GM19099 (cell line): ENCODE measurements around the gene ANOS1.

ENCODE experiments used
- POLR2A ChIP-seq: IDR thresholded peaks from 3 replicates; pipeline ENCODE4 v1.6.1; 2011; ENCODE audit warnings: low read depth; ENCODE audit not compliant: insufficient read length; ENCODE audit errors: extremely low read depth

ANOS1 gene, protein sequence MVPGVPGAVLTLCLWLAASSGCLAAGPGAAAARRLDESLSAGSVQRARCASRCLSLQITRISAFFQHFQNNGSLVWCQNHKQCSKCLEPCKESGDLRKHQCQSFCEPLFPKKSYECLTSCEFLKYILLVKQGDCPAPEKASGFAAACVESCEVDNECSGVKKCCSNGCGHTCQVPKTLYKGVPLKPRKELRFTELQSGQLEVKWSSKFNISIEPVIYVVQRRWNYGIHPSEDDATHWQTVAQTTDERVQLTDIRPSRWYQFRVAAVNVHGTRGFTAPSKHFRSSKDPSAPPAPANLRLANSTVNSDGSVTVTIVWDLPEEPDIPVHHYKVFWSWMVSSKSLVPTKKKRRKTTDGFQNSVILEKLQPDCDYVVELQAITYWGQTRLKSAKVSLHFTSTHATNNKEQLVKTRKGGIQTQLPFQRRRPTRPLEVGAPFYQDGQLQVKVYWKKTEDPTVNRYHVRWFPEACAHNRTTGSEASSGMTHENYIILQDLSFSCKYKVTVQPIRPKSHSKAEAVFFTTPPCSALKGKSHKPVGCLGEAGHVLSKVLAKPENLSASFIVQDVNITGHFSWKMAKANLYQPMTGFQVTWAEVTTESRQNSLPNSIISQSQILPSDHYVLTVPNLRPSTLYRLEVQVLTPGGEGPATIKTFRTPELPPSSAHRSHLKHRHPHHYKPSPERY

DNA sequence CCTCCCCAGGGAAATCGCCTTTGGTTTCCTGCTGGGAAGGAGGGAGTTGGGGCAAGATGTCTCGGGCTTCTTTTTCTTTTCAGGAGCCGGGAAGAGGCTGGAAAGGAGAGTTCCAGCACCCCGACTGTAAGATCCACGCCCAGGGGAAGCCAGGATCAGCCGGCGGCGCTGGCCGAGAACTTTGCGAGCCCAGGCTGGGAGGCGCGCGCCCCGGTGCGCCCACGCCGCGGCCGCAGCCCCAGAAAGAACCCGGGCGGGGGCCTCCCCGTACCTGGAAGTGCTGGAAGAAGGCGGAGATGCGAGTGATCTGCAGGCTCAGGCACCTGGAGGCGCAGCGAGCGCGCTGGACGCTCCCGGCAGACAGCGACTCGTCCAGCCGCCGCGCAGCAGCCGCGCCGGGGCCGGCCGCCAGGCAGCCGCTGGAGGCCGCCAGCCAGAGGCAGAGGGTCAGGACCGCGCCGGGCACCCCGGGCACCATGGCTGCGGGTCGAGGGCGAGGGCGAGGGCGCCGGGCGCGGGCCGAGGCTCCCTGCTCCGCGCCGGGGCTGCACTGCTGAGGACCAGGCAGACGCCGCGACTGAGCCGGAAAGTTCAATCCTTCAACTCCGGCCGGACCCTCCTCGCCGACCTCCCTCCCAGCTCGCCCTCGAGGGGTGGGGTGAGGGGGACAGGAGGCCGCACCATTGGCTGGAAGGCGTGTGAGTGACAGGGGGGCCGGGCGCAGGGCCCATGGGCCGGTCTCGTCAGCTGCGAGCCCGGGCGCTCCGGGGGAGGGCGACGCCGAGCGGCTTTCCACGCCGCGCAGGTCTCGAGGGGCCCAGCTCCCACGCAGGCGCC lies at the start of gene ANOS1:
Gene ANOS1 (minus strand): TSS at position 579 of the 837 bp plus-strand sequence. CDS start 101 bp downstream, at position 478.
- no peak for TF ChIP-seq POLR2A

DNA sequence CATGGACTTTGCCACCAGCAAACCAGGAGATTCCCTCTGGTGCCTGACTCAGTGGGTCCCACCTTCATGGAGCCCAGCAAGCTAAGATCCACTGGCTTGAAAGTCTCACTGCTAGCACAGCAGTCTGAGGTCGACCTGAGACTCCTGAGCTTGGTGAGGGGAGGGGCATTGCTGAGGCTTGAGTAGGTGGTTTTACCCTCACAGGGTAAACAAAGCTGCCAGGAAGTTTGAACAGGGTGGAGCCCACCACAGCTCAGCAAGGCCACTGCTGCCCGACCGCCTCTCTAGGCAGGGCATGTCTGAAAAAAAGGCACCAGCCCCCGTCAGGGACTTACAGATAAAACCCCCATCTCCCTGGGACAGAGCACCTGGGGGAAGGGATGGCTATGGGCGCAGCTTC lies 41.2 kb upstream of the ANOS1 start:
- TF ChIP-seq POLR2A, result no peak

DNA sequence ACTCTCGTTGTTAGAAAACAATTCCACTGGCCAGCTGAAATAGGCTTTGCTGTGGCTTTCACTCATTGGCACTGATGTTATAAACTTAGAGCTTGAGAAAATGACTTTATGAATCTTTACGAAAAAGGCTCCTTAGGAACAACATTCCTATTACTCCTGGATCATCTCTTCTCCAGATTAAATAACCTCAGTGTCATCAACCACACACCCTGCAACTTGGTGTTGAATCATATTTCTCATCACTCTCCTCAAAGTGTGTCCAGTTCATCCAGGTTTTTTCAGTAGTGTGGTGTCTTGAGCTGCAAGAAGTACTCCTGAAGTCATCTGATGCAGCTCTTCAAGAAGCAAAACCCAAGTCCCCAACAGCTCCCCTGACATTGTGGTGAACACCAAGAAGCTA lies 28.1 kb upstream of the ANOS1 start:
- TF ChIP-seq POLR2A, result no peak

DNA sequence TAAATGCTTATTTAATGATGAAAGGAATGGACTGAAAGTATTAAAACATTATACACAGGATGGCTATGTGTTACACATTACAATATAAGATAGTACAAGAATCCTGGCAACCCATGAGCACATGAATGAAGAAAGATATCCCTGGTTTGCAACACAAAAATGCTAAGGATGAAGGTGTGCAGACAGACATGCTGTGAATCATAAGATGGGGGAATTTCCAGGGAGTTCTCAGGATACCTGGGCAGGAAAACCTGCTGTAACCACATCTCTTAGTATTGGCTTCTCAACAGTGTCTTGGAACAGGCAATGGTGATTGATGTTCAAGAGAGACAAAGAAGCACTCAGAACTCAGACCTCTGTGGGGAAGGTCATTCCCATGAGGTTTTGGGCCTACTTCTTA lies 23.9 kb upstream of the ANOS1 start:
- no peak for TF ChIP-seq POLR2A

DNA sequence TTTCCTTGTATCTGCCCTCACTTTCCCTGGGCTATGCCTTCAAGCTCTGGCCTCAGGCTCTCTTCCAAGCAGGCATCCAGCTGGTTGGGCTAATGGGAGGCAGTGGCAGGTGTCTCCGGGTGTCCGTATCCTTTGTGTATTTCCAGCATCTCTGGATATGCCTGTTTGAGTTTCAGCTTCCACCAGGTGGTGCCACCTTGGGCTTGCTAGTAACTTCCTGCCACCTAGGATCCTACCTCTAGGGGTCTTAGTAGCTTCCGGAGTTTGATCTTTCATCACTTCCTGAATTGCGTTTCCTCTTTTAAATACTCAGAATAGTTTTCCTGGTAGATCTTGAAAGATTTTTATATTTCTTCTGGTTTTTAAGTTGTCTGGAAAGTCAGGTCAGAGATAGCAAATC lies 23.2 kb upstream of the ANOS1 start:
- no peak for TF ChIP-seq POLR2A

DNA sequence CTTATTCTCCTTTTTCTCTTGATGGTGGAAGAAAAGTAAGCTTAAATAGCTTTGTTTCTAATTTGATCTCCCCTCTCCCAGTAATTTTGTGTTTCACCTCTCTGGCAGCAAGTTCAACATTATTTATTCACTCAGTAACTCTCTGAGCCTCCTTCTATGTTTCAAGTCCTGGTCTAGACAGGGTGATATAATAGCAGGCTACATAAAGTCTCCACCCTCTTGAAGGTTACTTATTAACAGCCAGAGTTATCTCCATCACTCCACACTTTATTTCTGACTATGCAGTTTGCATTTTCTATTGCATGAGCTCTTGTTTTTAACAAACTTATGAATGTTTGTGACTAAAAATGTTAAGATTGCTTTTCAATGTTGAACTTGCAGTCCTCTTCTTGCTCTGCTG lies 17.8 kb upstream of the ANOS1 start:
- TF ChIP-seq POLR2A, result no peak

DNA sequence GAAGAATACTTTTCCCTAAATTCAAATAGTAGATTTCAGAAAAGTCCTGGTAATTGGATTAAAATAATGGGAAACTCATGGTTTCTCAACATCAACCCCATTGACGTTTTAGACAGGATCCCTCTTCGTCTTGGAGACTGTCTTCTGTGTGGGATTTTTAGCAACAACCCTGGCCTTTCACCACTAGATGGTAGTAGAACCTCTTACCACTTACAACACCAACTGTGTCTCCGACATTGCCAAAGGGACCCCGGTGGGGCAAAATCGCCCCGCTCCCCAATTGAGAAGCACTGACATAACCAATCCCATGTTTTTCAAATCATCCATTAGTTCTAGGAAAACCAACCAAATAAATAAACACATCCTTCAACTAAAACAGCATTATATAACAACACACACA lies 16.9 kb upstream of the ANOS1 start:
- TF ChIP-seq POLR2A, result no peak

DNA sequence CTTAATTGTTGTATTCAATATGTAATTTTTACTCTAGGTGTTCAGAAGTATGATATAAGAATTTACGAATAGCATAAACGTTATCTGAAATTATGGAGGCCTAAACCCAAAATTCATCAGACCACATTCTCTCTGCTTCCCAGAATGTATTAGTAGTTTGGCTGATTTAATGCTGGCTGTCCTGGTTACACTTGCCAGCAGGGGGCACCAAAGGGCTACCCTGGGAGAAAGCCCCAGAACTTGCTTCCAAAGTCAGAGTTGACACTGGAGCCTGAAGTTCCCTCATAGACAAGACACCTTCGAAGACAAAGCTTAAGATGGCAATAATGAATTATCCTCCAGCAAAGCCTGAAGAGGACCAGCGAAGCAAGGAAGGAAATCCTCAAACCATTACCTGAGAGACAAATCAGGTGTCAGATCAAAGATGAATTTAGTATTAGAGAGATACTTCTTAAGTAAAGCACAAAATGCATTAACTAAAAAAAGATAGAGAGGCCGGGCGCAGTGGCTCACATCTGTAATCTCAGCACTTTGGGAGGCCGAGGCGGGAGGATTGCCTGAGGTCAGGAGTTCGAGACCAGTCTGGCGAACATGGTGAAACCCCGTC lies 11.3 kb upstream of the ANOS1 start:
- TF ChIP-seq POLR2A, result no peak

DNA sequence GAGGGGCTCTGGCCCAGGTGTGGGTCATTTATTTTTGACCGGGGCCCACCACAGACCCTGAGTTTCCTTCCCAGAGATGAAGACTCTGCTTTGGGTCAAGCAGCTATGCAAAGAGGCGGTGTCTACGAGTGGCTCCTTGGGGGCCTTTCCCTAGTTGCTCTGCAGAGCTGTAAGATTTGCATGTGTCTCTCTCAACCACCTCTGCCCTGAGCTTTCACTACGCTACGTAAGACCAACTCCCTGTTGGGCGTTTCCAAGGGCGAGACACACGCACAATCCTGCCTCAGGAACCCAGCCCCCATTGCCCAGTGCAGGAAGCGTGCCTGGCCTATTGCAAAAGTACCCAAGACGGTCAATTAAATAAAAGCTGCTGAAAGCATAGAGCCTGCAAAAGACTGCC lies 10.0 kb upstream of the ANOS1 start:
- no peak for TF ChIP-seq POLR2A

DNA sequence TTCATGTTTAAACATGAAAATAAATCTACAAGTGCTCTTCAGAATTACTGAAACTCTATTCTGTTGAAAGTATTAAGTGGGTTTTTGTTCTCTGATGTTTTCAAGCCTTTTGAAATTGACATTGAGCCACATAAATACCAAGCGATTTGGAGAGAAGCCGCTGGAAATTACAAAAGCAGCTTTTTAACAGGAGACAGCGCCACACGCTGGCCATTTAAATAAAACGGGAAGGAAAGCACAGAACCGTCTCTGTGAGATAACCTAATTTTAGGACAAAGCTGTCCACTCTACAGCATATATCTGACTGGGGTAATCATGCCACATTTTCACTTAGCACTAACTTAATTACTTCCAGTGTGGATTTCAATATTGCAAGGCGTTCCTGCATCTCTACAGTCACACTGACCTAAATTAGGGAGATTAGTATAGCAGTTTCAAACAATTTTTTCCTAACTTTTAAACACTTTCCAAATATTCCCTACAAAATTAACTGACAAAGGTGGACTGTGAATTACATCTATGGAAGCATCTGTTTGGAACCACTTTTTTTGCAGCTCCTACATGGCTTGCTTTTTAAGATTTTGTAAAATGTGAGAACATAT lies 6.8 kb upstream of the ANOS1 start:
- no peak for TF ChIP-seq POLR2A

DNA sequence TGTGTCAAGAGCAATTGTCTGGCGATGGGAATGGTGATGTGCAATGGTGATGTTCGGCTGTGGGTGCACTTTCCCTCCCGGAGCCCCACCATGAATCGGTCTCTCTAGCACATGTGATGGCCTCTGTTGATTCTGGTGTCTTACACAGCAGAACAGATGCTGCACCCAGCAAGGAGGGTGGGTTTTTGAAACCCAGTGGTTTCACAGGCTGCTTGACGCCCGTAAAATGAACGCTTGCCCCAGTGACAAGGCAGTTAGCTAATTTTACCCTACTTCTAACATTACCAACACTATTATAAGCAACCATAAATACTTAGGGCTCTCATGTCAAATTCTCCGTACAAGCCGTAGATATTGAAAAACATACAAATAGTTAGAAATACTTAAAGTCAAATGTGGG lies 5.9 kb upstream of the ANOS1 start:
- no peak for TF ChIP-seq POLR2A

DNA sequence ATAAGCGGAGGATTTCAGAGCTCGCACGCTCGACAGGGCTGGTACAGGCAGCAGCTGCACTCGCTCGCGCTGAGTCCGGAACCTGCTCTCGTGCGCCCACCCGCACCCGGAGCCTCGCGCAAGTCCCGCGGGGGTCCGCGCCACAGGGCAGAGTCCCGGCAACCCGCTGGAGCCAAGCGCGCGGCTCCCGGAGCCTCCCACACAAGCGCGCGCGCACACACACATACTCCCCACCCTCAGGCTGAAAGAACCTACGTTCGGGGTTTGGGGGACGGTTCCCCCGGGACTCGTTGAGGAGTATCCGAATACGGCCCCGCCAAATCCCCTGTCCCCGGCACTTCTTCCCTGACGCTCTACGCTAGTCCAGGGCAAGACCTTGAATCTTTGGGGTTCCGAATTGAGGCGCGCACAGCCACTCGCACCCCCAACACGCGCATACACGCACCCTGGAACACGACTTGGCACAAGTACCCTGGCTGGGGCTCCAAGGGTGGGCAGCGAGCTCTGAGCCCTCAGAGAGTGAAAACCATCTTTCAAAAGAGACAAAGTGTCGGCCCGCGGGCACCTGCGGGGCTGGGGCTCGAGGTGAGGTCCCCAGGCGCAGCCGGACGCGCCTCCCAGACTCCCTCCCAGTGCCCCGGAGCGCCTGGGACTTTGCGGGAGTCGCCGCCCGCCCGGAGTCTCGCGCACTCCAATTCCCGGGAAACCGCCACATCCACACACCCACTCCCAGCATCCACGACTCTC lies 952 bp downstream of the ANOS1 start:
- TF ChIP-seq POLR2A, result no peak

DNA sequence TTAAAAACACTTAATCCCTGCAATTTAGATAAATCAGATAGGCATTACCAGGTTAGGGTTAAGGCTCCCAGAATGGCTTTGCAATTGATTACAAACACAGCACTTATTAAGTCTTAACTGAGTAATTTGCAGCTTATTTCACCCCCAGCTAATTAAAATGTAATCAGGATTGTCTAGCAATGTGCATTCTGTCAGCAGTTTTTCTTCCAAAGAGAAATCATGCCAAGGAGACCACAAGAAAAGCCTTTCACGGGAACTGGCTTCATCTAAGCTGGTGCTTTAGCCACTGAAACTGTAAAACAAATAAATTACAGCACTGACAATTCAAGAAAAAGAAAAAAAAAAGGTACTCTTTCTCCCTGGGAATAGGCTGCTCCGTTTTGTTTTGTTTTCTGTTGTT lies 2.1 kb downstream of the ANOS1 start:
- no peak for TF ChIP-seq POLR2A

DNA sequence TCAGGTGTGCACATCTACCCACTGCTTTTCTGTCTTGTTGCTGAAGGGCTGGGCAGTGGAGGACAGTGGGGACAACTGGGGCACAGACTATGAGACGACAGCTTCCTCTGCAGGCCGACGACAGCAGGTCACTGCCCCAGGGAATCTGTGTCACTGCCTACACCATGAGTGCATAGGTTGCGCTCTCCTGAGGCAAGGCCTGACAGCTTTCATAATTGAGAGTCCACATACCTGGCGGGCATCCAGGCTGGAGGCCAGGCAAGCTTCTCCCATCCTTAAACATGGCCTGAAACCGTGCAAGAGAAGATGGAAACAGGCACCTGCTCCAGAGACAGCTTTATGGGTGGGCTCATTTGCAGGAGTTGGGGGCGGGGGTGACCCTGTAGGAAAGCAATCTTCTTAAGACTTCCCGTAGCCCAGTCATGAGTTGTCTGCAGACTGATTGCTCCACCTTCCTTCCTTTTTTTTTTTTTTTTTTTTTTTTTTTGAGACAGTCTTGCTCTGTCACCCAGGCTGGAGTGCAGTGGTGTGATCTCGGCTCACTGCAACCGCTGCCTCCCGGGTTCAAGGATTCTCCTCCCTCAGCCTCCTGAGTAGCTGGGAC lies 2.9 kb downstream of the ANOS1 start:
- TF ChIP-seq POLR2A, result no peak
